Muscle layer of duodenum (tissue), 2 donors: ENCODE data around the gene TFCP2.
"Not testable (repeated sequence)": the region's sequence is repeated elsewhere in the genome, so short reads cannot be mapped to it uniquely, and the experiment has no call there.

ENCODE experiments used
- H3K27ac ChIP-seq: one replicate; pipeline ENCODE4 v1.7.0; 2013; ENCODE audit warnings: mild to moderate bottlenecking, low read length
- H3K27me3 ChIP-seq: one replicate; pipeline ENCODE4 v1.7.0; 2013; ENCODE audit warnings: low read depth, mild to moderate bottlenecking, control low read depth, low read length
- H3K36me3 ChIP-seq, 2 donors: one replicate each; pipeline ENCODE4 v1.7.0; 2013; ENCODE audit warnings: low read length in 2 of 2, control low read depth in 1 of 2, mild to moderate bottlenecking in 1 of 2; ENCODE audit not compliant: insufficient read depth in 2 of 2, control insufficient read depth in 1 of 2
- H3K4me1 ChIP-seq, 2 donors: one replicate each; pipeline ENCODE4 v1.7.0; 2013; ENCODE audit warnings: low read length in 2 of 2, mild to moderate bottlenecking in 2 of 2, control low read depth in 1 of 2, moderate library complexity in 1 of 2; ENCODE audit not compliant: insufficient read depth in 2 of 2, control insufficient read depth in 1 of 2
- H3K4me3 ChIP-seq, 2 donors: one replicate each; pipeline ENCODE4 v1.7.0; 2013; ENCODE audit warnings: low read length in 2 of 2, low read depth in 1 of 2, mild to moderate bottlenecking in 1 of 2
- H3K9me3 ChIP-seq, 2 donors: one replicate each; pipeline ENCODE4 v1.7.0; 2013; ENCODE audit warnings: low read length in 2 of 2, control low read depth in 1 of 2, mild to moderate bottlenecking in 1 of 2; ENCODE audit not compliant: control insufficient read depth in 1 of 2
- donor health status: healthy.

TFCP2 gene

GRCh38 chr12:51098611-51099010 is 74.3 kb downstream of the TFCP2 start:
- H3K4me3 ChIP-seq = no peak overlapping the region
- peaks cover 48 to 76% of the 10 kb centered on the region in 2 donors for H3K36me3 ChIP-seq
- H3K27me3 ChIP-seq = no peaks in the 10 kb centered on the region
- H3K27ac ChIP-seq = no peak overlapping the region
- no peaks in the 10 kb centered on the region for H3K9me3 ChIP-seq
- H3K4me1 ChIP-seq = no peaks in the 10 kb centered on the region

DNA sequence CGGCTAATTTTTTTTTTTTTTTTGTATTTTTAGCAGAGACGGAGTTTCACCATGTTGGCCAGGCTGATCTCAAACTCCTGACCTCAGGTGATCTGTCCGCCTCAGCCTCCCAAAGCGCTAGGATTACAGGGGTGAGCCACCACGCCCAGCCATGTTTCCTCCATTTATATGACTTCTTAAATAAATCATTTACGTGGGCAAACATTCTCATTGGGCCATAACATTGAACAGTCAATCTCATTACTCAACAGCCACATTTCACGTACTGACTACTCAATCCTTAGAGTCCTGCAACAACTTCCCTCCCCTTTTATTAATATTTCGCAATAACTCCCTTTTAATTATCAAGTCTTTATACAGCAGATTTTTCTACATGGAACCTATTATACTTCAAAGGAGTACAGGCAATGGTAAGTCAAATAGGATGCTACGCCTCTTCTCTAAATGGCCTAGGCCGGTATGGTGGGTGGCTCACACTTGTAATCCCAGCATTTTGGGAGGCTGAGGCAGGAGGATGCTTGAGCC is 82.2 kb downstream of the TFCP2 start:
- Histone ChIP-seq H3K36me3 (peaks cover 18 to 22% of the 10 kb centered on the region in 2 donors), H3K4me3 (no peak overlapping the region), H3K4me1 (no peaks in the 10 kb centered on the region), H3K9me3 (no peaks in the 10 kb centered on the region), H3K27ac (no peak overlapping the region), H3K27me3 (no peaks in the 10 kb centered on the region)

- H3K36me3 ChIP-seq = peaks cover 0 to 3% of the 10 kb centered on the region in 2 donors
- no peaks in the 10 kb centered on the region for H3K9me3 ChIP-seq
- H3K27ac ChIP-seq = no peak overlapping the region
- H3K4me3 ChIP-seq = no peak overlapping the region
- H3K4me1 ChIP-seq = no peaks in the 10 kb centered on the region
- H3K27me3 ChIP-seq = no peaks in the 10 kb centered on the region
Measured at GRCh38 chr12:51087818-51088217, 85.1 kb downstream of the TFCP2 start.

GRCh38 chr12:51086933-51087332 is 86.0 kb downstream of the TFCP2 start:
- H3K27me3 ChIP-seq = no peaks in the 10 kb centered on the region

DNA sequence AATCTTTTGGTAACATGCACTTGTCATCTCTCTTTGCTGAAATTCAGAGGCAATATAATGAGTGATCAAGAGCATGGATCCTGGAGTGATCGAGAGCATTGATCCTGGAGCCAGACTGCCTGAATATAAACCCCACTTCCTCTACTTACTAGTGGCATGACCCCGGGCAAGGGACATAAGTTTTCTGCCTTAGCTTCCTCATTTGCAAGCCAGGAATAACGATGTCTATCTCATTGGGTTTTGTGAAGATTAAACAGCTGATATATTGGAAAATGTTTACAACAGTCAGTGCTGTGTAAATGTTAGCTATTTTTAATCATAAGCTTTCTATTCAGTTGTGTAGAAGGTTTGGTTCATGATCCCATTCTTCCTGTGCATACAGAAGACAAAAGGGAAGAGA is 87.2 kb downstream of the TFCP2 start:
- Histone ChIP-seq H3K4me3 (no peak overlapping the region), H3K9me3 (no peaks in the 10 kb centered on the region), H3K36me3 (peaks cover 0 to 3% of the 10 kb centered on the region in 2 donors), H3K27ac (no peak overlapping the region), H3K27me3 (no peaks in the 10 kb centered on the region), H3K4me1 (peaks cover 8 to 9% of the 10 kb centered on the region in 2 donors)

More at GRCh38 chr12:51086933-51087332, 86.0 kb downstream of the TFCP2 start:
- H3K4me1 ChIP-seq = peaks cover 1 to 2% of the 10 kb centered on the region in 2 donors
- no peak overlapping the region for H3K4me3 ChIP-seq
- peaks cover 0 to 3% of the 10 kb centered on the region in 2 donors for H3K36me3 ChIP-seq
- no peak overlapping the region for H3K27ac ChIP-seq
- no peaks in the 10 kb centered on the region for H3K9me3 ChIP-seq

GRCh38 chr12:51083126-51083833 is 89.7 kb downstream of the TFCP2 start, which contains the start of gene CSRNP2:
Gene CSRNP2, minus strand, starts transcription at chr12:51083596. Its CDS starts 7,035 bp downstream, at chr12:51076561.
- Histone ChIP-seq H3K36me3 (no peaks in the 10 kb centered on the region), H3K4me1 (peaks cover 9 to 13% of the 10 kb centered on the region in 2 donors), H3K9me3 (no peaks in the 10 kb centered on the region), H3K27ac (peak within 1 kb of the TSS; percentile 80), H3K27me3 (no peaks in the 10 kb centered on the region), H3K4me3 (peak within 1 kb of the TSS; percentile 85 to 93)

DNA sequence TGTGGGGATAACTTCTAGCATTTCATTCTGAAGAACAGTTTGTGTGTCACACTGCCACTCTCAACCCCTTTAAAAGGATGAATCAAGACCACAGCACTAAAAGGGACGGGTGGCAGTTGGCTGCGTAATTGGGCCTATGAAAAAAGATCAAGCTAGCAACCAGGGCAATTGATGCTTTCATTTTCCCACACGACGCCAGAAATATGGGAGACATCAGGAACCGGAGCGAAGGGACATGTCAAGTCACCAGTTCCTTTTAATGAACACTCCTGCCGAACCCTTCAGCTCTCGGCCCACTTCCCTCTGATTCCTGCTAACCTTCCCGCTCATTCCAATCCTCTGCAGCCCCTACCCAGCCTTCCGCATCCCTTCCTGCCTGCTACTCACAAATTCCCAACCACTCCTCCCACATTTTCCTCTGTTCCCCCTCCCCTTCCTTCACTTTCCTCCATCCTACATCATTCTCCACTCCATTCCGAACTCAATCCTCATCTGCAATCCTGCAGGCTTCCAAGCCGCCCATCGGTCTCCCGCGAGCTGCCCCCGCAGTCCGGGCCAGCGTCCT is 90.3 kb downstream of the TFCP2 start:
- H3K4me1 ChIP-seq = peaks cover 9 to 13% of the 10 kb centered on the region in 2 donors
- peak overlapping the region; percentile 85 to 93 for H3K4me3 ChIP-seq
- H3K27me3 ChIP-seq = no peaks in the 10 kb centered on the region
- no peaks in the 10 kb centered on the region for H3K9me3 ChIP-seq
- no peaks in the 10 kb centered on the region for H3K36me3 ChIP-seq
- H3K27ac ChIP-seq = peak overlapping the region; percentile 80

- peaks cover 12 to 20% of the 10 kb centered on the region in 2 donors for H3K4me1 ChIP-seq
- peak overlapping the region in 1 of 2 donors; percentile 26 for H3K4me3 ChIP-seq
- H3K27ac ChIP-seq = no peak overlapping the region
- no peaks in the 10 kb centered on the region for H3K36me3 ChIP-seq
- no peaks in the 10 kb centered on the region for H3K27me3 ChIP-seq
- no peaks in the 10 kb centered on the region for H3K9me3 ChIP-seq
Measured at GRCh38 chr12:51081421-51081820, 91.5 kb downstream of the TFCP2 start.

- no peak overlapping the region for H3K27ac ChIP-seq
- no peaks in the 10 kb centered on the region for H3K27me3 ChIP-seq
- no peak overlapping the region for H3K4me3 ChIP-seq
- H3K4me1 ChIP-seq = peaks cover 16 to 33% of the 10 kb centered on the region in 2 donors
- H3K9me3 ChIP-seq = no peaks in the 10 kb centered on the region
- H3K36me3 ChIP-seq = no peaks in the 10 kb centered on the region
Measured at GRCh38 chr12:51080136-51080535, 92.8 kb downstream of the TFCP2 start.

GRCh38 chr12:51078866-51079265 is 94.1 kb downstream of the TFCP2 start:
- H3K27ac ChIP-seq, H3K4me3 ChIP-seq, H3K36me3 ChIP-seq, H3K9me3 ChIP-seq, H3K27me3 ChIP-seq: not testable (repeated sequence)
- H3K4me1 ChIP-seq = peaks cover 16 to 33% of the 10 kb centered on the region in 2 donors

DNA sequence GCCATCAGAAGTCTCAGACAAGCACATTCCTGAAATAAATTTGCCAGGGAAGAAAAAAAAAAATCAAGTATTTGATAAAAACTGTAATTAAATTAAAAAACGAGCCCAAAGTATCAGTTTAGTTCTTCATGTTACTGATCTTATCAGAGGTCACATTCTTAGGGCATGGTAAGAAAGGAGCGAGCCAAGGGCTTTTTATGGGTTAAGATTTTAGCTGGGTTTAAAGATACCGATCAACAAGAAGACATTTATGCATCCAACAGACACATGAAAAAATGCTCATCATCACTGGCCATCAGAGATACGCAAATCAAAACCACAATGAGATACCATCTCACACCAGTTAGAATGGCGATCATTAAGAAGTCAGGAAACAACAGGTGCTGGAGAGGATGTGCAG is 94.6 kb downstream of the TFCP2 start:
- H3K9me3 ChIP-seq, H3K36me3 ChIP-seq, H3K27ac ChIP-seq, H3K4me3 ChIP-seq, H3K27me3 ChIP-seq: not testable (repeated sequence)
- peaks cover 16 to 33% of the 10 kb centered on the region in 2 donors for H3K4me1 ChIP-seq
